GM11168 (cell line): ENCODE results near the gene SLC25A41.

Experiments
- in situ Hi-C: fragments of 300-500 bp; cut with MboI; formaldehyde crosslinking; loops from one replicate; pipeline ENCODE4 v1.12.0; 2022; ENCODE audit warnings: low sequenced_read_pairs; ENCODE audit not compliant: unreplicated experiment

The SLC25A41 gene

DNA sequence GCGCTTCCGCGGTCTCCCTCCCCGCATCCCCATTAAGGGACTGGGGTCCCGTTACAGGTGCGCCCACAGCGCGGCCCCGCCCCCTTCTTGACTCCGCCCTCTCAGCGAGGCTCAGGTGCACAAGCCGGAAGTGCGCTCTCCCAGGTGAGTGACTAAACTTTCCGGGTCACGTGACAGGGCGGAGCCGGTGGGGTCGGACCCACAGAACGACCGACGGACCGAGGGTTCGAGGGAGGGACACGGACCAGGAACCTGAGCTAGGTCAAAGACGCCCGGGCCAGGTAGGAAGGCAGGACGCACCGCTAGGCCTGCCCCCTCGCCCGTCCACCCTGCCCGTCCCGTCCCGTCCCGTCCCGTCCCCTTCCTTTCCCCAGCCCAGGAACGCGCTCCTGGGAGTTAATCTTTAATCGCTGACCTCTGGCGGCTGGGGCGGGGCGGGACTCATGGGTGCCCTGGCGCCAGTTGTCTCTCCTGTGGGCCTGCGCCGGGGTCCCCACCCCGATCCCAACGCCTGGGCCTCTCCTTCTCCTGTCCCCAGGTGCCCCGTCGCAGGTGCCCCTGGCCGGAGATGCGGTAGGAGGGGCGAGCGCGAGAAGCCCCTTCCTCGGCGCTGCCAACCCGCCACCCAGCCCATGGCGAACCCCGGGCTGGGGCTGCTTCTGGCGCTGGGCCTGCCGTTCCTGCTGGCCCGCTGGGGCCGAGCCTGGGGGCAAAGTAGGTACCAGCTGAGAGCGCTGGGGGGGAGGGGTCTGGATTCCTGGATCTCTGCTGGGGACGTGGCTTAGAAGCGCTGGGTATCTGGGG is 30.7 kb upstream of the SLC25A41 start, which contains the start of gene CRB3:
Gene CRB3, plus strand, starts transcription at position 202 of the 804 bp plus-strand sequence. Its CDS starts 431 bp downstream, at position 633.
- in situ Hi-C loops, result no loop called here

DNA sequence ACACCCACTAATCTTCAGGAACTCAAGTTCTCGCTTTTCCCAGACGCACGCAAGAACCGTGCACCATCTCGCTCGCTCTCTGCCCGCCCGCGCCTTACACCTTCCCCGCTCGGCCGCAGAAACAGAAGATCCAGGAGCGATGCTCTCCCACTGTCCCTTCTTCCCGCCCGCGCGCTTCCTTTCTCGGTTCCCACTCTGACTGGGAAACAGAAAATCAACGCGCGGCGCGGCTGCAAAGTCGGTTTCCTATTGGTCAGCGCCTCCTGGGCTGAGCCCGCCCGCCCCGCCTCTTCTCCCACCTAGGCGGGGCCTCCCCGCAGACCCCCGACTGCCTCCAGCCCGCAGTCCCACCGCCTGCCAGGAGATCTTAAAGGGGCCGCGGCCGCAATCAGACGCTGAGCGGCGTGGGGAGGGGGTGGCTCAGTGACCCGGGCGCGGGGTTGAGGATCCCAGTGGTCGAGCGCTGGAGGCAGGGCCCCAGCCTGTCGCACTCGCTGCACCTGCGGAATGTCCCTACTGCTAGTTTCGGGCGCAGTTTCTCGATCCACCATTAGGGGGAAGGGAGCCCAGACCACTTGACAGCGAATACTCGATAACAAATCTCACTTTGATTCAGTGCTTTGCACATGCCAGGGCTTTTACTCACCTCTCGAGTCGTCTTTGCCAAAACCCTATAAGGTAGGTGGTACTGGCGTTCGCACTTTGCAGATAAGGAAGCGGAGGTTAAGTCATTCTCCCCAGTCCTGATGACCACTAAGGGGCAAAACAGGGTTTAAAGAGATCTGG is 26.7 kb upstream of the SLC25A41 start:
- in situ Hi-C loops, result no loop called here

DNA sequence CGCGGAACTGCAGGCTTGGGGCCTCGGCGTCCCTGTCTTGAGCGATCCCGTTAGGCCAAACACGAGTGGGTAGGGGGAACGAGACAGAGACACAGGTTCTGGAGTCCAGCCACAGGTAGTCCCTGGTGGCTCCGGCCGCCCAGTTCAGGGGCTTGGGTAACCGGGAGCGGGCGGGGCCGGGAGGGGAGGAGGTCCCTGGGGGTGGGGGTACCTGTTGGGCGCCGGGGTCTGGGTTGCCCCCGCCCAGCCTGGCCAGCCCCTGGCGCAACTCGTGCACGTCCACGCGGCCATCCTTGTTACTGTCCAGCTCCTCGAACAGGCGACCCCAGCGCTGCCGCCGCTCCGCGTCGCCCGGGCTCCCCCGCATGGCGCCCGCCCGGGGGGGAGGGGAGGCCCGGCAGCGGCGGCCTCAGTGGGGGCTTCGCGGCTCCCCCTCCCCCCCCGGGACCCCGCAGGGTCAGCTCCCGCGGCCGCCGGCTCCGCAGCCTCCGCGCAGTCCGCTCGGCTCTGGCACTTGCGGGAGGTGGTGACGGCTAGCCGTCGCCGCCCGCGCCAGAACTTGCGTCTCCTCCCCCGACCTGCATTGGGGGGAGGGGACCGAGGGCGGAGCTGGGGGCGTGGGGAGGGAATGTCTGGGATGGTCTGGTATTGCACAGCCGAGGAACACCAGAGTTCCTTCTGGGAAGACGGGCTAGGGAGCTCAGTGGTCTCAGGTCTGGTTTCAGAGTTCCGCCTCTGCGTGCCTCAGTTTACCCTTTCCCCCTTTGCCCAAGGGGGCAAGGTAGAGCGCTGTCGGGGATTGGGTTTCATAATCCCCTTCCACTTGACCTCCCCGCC is 25.9 kb upstream of the SLC25A41 start, which contains the start of gene SLC25A23:
Gene SLC25A23, minus strand, starts transcription at position 531 of the 837 bp plus-strand sequence. Its CDS starts 164 bp downstream, at position 367.
- in situ Hi-C loops, result no loop called here

DNA sequence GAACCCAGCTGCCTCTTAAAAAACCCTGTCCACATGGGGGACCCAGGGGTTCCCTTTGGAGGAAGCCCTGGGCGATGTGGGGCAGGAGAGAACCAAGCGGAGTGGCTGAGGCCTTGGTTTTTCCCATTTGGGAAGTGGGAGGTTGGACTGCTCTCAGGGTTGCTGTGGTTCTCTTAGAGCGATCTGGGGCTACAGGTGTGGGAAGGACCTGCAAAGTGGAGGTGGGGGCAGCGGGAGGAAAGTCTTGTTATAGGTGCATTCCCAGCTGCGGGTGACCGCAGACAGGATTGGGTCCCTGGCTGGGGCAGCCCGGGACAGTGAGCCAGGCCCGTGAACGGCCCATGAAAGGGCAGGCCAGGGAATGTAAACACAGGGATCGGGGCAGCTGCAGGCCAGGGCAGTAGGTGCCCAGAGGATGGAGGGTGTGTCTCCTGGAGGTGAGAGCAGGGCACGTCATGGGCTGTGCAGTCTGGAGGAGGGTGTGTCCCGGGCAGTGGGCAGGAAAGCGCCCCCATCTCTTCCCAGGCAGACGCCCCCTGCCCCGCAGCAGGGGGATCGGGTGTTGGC is 25.2 kb upstream of the SLC25A41 start:
- in situ Hi-C loops, result no loop called here

DNA sequence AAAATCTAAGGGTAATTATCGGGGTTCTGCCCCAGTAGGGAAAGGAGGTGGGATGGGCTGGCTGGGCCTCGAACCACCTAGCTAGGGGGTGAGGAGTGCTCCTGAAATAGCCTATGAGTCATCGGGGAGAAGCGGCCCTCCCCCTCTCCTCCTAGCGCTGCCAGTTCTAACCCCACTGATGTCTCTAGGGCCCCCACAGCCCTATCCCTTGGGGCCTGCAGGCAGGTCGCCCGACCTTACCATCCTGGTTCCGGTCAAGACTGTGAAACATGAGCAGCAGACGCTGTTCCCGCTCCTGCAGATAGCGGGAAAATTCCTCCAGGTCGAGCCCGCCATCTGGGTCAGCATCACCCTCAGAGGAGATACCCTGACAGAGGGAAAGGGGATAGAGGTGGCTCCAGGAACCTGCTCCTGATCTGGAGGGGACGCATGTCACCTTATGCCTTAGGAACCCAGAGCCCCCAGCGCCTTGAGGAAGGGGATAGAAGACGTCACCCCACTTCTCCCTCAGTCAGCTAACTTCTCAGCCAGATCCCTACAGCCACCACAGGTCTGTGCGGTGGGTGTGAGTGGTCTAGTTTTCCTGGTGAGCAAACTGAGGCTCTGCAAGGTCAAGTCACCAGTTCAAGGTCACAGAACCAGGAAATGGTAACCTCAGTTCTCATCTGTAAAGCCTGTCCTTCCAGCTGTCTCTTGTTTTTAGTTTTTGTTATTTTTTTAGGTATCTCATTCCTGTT is 24.6 kb upstream of the SLC25A41 start:
- in situ Hi-C loops, result no loop called here

DNA sequence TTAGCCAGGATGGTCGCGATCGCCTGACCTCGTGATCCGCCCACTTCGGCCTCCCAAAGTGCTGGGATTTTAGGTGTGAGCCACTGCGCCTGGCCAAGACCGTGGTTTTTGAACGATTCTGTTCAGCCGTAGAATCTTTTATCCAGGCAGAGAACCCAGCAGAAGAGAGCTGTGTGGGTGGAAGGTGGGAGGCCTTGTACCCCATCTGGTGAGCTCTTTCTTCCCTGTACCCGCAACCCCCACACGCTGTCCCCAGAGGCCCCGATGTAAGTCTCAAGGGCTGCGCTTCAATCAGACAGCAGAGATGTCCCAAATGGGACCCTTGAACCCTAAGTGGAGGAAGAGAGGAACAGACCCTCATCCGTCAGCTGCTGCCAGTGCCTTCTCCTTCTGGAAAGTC is 22.4 kb upstream of the SLC25A41 start:
- in situ Hi-C loops, result no loop called here

DNA sequence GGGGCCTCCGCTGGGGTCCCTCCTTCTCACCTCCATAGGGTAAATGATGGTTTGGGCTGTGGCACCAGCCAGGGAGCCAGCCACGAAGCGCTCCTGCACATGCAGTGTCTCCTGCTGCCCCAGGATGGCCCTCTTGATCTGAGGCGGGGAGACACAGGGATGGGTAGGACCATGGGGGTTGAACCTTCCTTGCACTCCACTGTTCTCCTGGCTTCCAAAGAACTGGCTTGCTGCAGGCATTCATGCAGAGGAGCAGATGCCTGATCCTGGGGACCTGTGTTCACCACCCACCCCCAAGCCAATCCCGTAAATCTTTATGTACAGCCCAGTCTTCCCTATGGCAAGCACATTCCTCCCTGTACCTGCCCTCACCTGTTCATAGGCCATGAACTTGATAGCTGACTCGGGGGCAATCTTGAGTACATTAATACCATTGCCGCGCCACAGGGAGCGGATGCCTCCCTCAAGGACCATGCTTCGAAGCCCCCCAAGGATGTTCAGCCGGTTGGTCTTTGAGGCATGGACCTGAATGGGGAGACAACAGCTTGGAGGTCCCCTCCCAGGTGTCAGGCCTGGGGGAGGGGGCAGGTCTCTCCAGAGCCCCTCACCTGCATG is 20.5 kb upstream of the SLC25A41 start:
- in situ Hi-C loops, result no loop called here

DNA sequence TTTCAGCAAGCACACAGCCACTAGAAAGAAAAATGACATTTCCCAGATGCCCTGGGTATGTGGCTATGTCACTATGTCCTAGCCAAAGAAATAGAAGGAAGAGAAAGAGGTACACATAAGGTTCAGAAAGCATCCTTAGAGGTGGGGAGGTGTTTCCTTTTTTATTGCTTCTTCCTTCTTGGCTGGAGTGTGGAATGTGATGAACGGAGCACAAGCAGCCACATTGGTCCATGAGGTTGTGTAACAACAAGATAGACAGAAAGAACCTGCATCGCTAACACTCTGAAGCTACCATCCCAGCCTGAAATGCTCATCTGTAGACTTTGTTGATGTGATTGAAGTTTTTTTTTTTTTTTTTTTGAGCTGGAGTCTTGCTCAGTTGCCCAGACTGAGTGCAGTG is 19.3 kb upstream of the SLC25A41 start:
- in situ Hi-C loops, result no loop called here

DNA sequence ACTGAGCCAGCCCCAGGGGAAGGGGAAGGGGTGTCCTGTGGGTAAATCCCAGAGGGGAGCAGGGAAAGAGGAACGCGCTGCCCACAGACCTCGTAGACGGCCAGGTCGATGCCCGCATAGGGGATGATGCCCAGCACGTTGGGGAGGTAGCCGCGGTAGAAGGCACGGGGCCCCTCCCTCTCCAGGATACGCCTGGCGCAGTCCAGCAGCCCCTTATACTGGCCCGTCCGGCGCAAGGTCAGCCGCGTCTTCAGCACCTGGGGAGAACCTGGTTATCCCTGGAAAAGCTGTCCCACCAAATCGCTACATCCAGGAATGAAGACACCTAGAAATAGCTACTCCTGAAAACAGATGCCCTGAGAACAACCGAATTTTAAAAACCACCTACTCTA is 18.7 kb upstream of the SLC25A41 start:
- in situ Hi-C loops, result no loop called here

DNA sequence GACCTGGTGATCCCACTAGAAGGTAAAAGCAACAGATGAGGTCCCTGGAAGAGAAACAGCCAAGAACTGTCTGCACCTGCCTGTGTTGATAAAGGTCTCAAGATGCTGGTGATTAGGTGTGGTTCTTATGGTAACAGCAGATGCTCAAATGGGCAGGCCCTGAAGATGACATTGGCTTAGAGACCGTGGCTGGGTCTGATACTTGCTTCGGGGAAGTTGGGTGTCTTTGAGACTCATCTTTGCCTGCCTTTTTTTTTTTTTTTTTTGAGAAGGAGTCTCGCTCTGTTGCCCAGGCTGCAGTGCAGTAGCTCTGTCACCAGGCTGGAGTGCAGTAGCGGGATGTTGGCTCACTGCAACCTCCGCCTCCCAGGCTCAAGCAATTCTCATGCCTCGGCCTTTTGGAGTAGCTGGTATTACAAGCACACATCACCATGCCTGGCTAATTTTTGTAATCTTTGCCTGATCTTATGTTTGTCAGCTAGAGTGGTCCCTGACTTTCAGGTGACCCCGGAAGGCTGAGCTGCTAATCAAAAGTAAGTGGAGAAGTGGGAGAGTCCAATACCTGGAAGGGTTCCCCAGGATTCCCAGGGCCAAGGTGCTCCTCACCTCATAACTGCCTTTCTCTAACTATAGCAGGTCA is 18.1 kb upstream of the SLC25A41 start:
- in situ Hi-C loops, result no loop called here

DNA sequence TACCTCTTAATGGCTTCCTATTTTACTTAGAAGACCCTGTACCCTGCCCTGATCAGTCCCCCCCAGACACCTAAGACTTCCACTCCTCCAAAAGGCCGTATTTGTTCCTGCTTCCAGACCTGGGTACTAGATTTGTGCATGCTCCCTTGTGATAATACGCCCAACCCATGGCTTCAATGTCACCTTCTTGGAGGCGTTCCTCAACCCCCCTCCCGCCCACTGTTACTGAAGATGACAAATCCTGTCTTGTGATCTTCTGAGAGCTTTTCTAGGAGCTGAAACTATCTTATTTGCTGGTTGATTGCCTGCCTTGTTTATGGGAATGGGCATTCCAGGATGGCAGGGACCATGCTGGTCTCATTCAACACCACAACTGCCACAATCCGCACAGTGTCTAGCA is 16.6 kb upstream of the SLC25A41 start:
- in situ Hi-C loops, result no loop called here

DNA sequence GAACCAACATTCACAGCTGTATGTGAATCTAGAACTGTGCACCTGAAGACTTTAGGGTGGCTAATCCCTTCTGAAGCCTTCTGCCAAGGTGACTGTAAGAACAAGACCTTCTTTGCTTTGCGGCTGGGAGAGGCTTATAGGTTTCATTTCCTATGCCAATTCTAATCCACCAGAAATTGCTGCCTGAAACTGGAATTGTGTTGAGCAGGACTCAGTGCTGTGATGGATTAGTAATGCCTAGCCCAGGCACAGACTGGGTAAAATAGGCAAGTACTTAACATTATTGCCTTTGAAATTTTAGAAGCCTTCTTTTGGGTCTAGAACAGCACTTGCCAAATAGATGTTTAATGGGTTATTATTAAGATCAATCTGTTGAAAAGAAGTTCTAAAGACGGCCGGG is 14.5 kb upstream of the SLC25A41 start:
- in situ Hi-C loops, result no loop called here

DNA sequence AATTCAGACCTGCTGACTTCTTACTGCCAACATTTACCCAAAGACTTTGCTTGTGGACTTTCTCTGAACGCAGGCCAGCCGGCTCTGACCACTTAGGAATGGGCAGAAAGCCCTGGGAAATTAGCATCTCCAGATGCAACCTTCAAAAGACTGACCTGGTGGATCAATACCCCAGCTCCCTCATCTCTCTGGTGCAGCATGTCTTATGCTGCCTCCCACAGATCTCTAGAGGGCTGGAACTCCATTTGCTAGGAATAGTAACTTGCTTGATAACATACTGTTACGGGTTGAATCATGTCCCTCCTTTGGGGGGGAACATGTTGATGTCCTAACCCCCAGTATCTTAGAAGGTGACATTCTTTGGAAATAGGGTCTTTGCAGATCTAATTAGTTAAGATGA is 12.9 kb upstream of the SLC25A41 start:
- in situ Hi-C loops, result no loop called here

DNA sequence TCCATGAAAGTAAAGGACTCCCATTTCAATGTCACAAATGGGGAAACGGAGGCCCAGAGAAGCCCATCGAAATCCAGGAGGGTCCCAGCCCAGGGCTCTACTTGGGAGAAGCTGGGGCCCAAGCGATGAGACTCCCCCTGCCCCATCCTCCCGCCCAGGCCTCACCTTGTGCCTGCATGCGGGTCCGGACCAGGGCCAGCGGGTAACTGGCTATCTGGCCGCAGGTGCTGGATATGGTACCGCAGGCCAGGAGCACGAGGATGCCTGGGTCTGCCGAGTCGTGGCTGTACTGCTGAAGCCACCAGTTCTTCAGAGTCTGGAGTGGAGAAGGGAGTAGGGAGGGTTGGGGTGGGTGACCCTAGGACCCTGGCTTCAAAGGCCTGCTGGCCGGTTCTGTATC is 10.4 kb upstream of the SLC25A41 start:
- in situ Hi-C loops, result no loop called here

DNA sequence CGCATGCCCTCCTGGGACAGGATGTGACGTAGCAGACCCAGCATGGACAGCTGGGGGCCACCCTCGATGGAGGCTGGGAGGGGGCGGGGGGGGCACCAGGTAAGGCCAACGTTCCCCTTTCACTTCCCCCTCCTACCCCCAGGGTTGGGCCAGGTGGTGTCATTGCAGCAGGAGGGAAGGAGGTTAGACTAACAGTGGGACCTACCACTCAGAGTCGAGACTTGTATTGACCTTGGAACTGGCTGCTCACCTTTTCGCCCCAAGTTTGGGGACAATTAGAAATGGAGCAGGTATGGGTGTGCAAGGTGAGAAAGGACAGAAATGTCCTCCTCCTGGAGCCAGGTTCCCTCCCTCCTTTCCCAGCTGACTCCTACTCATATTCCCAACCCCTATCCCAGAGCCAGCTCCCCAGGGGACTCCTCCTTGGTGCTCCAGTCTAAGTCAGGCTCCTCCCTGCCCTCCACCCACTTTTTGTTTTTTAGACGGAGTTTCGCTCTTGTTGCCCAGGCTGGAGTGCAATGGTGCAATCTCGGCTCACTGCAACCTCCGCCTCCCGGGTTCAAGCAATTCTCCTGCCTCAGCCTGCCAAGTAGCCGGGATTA is 8.6 kb upstream of the SLC25A41 start:
- in situ Hi-C loops, result no loop called here

DNA sequence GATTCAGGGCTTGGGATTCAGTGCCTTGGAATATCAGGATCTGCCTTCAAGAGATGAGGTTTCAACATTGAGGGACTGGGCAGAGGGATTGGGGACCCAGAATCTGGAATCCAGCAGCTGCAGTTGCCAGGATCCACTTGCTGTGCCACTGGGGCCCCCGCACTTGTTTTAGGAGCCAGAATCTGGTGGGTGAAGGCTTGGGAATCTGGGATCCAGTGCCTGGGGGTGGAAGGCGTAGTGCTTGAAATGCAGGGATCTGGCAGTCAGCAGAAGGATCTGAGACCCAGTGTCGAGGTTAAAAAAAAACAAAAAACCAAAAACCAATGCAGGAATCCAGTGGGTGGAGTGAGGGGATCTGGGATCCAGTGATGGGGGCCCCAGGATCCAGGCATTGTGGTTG is 7.3 kb upstream of the SLC25A41 start:
- in situ Hi-C loops, result no loop called here

DNA sequence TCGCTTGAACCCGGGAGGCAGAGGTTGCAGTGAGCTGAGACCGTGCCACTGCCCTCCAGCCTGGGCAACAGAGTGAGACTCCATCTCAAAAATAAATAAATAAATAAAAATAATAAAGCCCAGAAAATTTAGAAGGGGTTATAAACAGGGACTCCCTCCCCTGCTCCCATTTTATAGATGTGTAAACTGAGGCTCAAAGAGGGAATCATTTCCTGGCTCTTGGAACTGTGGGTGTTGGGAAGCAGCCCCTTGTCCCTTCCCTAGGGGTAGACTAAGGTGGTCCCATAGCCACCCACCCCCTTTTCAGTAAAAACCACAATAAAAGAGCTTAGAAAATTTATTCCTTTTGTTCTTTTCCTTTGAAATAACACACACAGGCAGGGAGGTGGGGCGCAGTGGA is 6.2 kb upstream of the SLC25A41 start:
- in situ Hi-C loops, result no loop called here

DNA sequence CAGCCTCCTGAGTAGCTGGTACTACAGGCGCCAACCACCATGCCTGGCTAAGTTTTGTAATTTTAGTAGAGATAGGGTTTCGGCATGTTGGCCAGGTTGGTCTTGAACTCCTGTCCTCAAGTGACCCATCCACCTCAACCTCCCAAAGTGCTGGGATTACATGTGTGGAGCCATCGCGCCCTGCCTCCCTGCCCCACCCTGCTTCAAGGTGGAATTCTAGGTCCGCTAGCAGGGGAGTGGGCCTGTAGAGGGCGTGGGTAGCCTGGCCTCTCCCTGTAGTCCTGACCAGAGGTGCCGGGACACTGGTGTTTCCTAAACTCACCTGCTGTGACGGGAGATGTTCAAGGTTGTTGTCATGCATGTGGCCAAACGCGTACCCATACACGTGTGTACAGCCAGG is 398 bp downstream of the SLC25A41 start:
- in situ Hi-C loops, result no loop called here
